GM12878 (cell line): ENCODE data around the gene KCNK17. TPM values are rescaled to one million over a fixed set of nuclear protein-coding genes. Genes with fewer than 3 reads are reported as not detected.

ENCODE experiments used
- ATAC-seq: fragments of 200-7000 bp; cut with Tn5 transposase; 3 replicates; pipeline ENCODE4 v1.9.1; 2020; ENCODE audit warnings: mild to moderate bottlenecking, moderate library complexity
- BruUV-seq: library from RNA; stranded (reverse); fragments of 400-500 nt; replicated peaks from 2 replicates; lab custom pipeline; 2021; lab: Mats Ljungman, UMichigan
- CTCF ChIA-PET: fragments of 300-600 bp; sonication (Branson Sonifier 250); formaldehyde crosslinking; extraction: SDS; loops from one replicate; lab custom pipeline; 2021; ENCODE audit warnings: inconsistent platforms; lab: Yijun Ruan, JAX
- POLR2A ChIA-PET: fragments of 350-600 bp; formaldehyde crosslinking; extraction: SDS; loops from one replicate; lab custom pipeline; 2021; ENCODE audit warnings: inconsistent platforms; lab: Charles Lee
- RAD21 ChIA-PET: fragments of 300-600 bp; sonication (Branson Sonifier 250); formaldehyde crosslinking; loops from one replicate; lab custom pipeline; 2023; ENCODE audit warnings: antibody characterized with exemption; ENCODE audit not compliant: unreplicated experiment; lab: Charles Lee
- SMC1A ChIA-PET: fragments of 300-600 bp; sonication (Branson Sonifier 250); formaldehyde crosslinking; loops from one replicate; lab custom pipeline; 2023; ENCODE audit not compliant: unreplicated experiment, uncharacterized antibody; lab: Charles Lee
- DNase-seq: peaks from one replicate; pipeline ENCODE4 v3.0.0-alpha.2; 2011; ENCODE audit warnings: low read depth, low spot score
- FAIRE-seq: peaks from 3 replicates; lab custom pipeline; 2011; peaks lifted over from hg19 to GRCh38; lab: Jason Lieb, UNC
- H2AFZ ChIP-seq: 2 replicates; pipeline ENCODE4 v1.6.0; 2011; ENCODE audit warnings: low read depth, low read length, control low read depth; ENCODE audit not compliant: control insufficient read depth
- H3K27ac ChIP-seq: 2 replicates; pipeline ENCODE4 v1.5.1; 2011; ENCODE audit warnings: control low read depth; ENCODE audit not compliant: control insufficient read depth, insufficient read depth
- H3K27me3 ChIP-seq, 2 experiments: replicated peaks in 1 of 2; 2 replicates each; pipeline versions ENCODE4 v1.6.0 to v1.6.1; 2011; ENCODE audit warnings: low read length in 1 of 2; ENCODE audit not compliant: control insufficient read depth in 2 of 2, insufficient read depth in 2 of 2
- H3K36me3 ChIP-seq, 2 experiments: 2 replicates each; pipeline ENCODE4 v1.5.1; 2011; ENCODE audit warnings: low read length in 1 of 2; ENCODE audit not compliant: control insufficient read depth in 2 of 2, insufficient read depth in 2 of 2
- H3K4me1 ChIP-seq: 2 replicates; pipeline ENCODE4 v1.6.1; 2011; ENCODE audit warnings: mild to moderate bottlenecking, low read length, moderate library complexity, mixed read lengths; ENCODE audit not compliant: control insufficient read depth, insufficient read depth
- H3K4me2 ChIP-seq: 2 replicates; pipeline ENCODE4 v1.6.0; 2011; ENCODE audit warnings: control low read depth; ENCODE audit not compliant: control insufficient read depth, insufficient read depth
- H3K4me3 ChIP-seq: fragments of 200-600 bp; sonication (generic); 2 replicates; pipeline ENCODE4 v1.5.1; 2016
- H3K79me2 ChIP-seq: 2 replicates; pipeline ENCODE4 v1.6.0; 2011; ENCODE audit warnings: low read length; ENCODE audit not compliant: control insufficient read depth, insufficient read depth
- H3K9ac ChIP-seq: 2 replicates; pipeline ENCODE4 v1.8.0; 2011; ENCODE audit warnings: low read length, control low read depth, mixed read lengths; ENCODE audit not compliant: control insufficient read depth, insufficient read depth
- H3K9me3 ChIP-seq: replicated peaks from 3 replicates; pipeline ENCODE4 v1.5.1; 2011; ENCODE audit warnings: mild to moderate bottlenecking, low read length; ENCODE audit not compliant: control insufficient read depth, insufficient read depth
- H4K20me1 ChIP-seq: 2 replicates; pipeline ENCODE4 v1.6.0; 2011; ENCODE audit not compliant: control insufficient read depth, insufficient read depth
- BACH1 ChIP-seq: fragments of 450-650 bp; IDR thresholded peaks from 2 replicates; pipeline ENCODE4 v1.6.1; 2017; ENCODE audit warnings: mild to moderate bottlenecking, borderline replicate concordance
- CHD2 ChIP-seq: IDR thresholded peaks from 2 replicates; pipeline ENCODE4 v1.6.1; 2011; ENCODE audit warnings: low read depth, low read length, improper control_type of control experiment, borderline replicate concordance
- DPF2 ChIP-seq: fragments of 450-650 bp; IDR thresholded peaks from 2 replicates; pipeline ENCODE4 v1.6.1; 2017; ENCODE audit warnings: mild to moderate bottlenecking
- MTA2 ChIP-seq: fragments of 450-650 bp; IDR thresholded peaks from 2 replicates; pipeline ENCODE4 v1.6.1; 2016; ENCODE audit warnings: low read depth, mild to moderate bottlenecking, moderate library complexity
- NR2C2 ChIP-seq: IDR thresholded peaks from 2 replicates; pipeline ENCODE4 v1.6.1; 2011; ENCODE audit warnings: borderline replicate concordance, low read depth; ENCODE audit not compliant: control insufficient read depth, insufficient read length
- NRF1 ChIP-seq: conservative IDR thresholded peaks from 2 replicates; pipeline ENCODE4 v1.6.1; 2011; ENCODE audit warnings: mild to moderate bottlenecking, low read depth, low read length, improper control_type of control experiment
- RAD51 ChIP-seq: fragments of 450-650 bp; IDR thresholded peaks from 2 replicates; pipeline ENCODE4 v1.6.1; 2016; ENCODE audit warnings: moderate library complexity, mild to moderate bottlenecking, inconsistent platforms
- RFX5 ChIP-seq: IDR thresholded peaks from 2 replicates; pipeline ENCODE4 v1.6.1; 2011; ENCODE audit warnings: low read depth, low read length, improper control_type of control experiment
- SREBF1 ChIP-seq: IDR thresholded peaks from 2 replicates; pipeline ENCODE4 v1.6.1; 2012; ENCODE audit warnings: mild to moderate bottlenecking, low read length
- STAT1 ChIP-seq: fragments of 450-650 bp; conservative IDR thresholded peaks from 2 replicates; pipeline ENCODE4 v1.6.1; 2014; ENCODE audit warnings: antibody characterized with exemption, mild to moderate bottlenecking
- STAT3 ChIP-seq: IDR thresholded peaks from 2 replicates; pipeline ENCODE4 v1.6.1; 2011; ENCODE audit warnings: low read depth, low read length, improper control_type of control experiment
- YY1 ChIP-seq: IDR thresholded peaks from 2 replicates; pipeline ENCODE4 v1.6.1; 2011; ENCODE audit warnings: low read depth, mild to moderate bottlenecking, low read length
- WGBS: methylation state at CpG from one replicate; pipeline ENCODE4 v1.1.6; 2016; ENCODE audit warnings: low lambda C conversion rate; ENCODE audit not compliant: insufficient replicate concordance, insufficient coverage; ENCODE audit errors: missing lambda C conversion rate; 5-methylcytosine and 5-hydroxymethylcytosine counted together
- in situ Hi-C: fragments of 300-500 bp; cut with MboI; formaldehyde crosslinking; loops from 9 replicates; pipeline ENCODE4 v1.14.3; 2018; ENCODE audit warnings: mixed read lengths
- intact Hi-C: fragments of 100-400 bp; cut with micrococcal nuclease; formaldehyde crosslinking; loops from one replicate; pipeline ENCODE4 v1.14.2; 2022; ENCODE audit not compliant: unreplicated experiment
- polyA plus RNA-seq, 11 experiments: library from polyadenylated mRNA; depleted of rRNA in 4 of 11; unstranded in 6 of 11; stranded (reverse) in 5 of 11; fragments of >200 nt; fragmentation: Nextera tagmentation in 4 of 11; fragmentation: Illumina TruSeq in 1 of 11; extraction: Ambion mirVana in 4 of 11; extraction: Trizol in 1 of 11; gene quantifications; 1 replicate in 1 of 11; 2 replicates in 10 of 11; pipeline versions ENCODE4 v1.2.1 to v1.2.3, GENCODE V29; 2011 to 2016; ENCODE audit warnings: inconsistent platforms in 2 of 11, missing spikeins in 2 of 11, low read depth in 1 of 11
- total RNA-seq, 4 experiments: library from RNA; depleted of rRNA in 3 of 4; stranded (reverse); fragments of >200 nt in 3 of 4; fragmentation: Illumina TruSeq in 1 of 4; extraction: Trizol in 1 of 4; gene quantifications; 2 replicates each; pipeline versions ENCODE4 v1.2.1 to v1.2.3, GENCODE V29; 2013 to 2021
- TF ChIP-seq, protein P1 (sequence below): fragments of 450-650 bp; formaldehyde crosslinking; IDR thresholded peaks from 2 replicates; pipeline ENCODE4 v1.4.0; 2022; ENCODE audit warnings: mild to moderate bottlenecking, moderate library complexity
- TF ChIP-seq, protein P2 (sequence below): IDR thresholded peaks from 2 replicates; pipeline ENCODE4 v1.6.1; 2012; ENCODE audit warnings: low read depth, low read length, improper control_type of control experiment
- TF ChIP-seq, protein P3 (sequence below): IDR thresholded peaks from 2 replicates; pipeline ENCODE4 v1.6.1; 2012; ENCODE audit warnings: mild to moderate bottlenecking, low read depth, low read length
- TF ChIP-seq, protein P4 (sequence below): fragments of 450-650 bp; IDR thresholded peaks from 2 replicates; pipeline ENCODE4 v1.6.1; 2017; ENCODE audit warnings: mild to moderate bottlenecking, low read depth, inconsistent platforms; ENCODE audit not compliant: poor library complexity, severe bottlenecking

KCNK17 gene
- total and polyA plus RNA-seq, 10 of the 15 experiments (the other 5 are each of a cell fraction or from before 2014, with no cell fraction given), result not detected

DNA sequence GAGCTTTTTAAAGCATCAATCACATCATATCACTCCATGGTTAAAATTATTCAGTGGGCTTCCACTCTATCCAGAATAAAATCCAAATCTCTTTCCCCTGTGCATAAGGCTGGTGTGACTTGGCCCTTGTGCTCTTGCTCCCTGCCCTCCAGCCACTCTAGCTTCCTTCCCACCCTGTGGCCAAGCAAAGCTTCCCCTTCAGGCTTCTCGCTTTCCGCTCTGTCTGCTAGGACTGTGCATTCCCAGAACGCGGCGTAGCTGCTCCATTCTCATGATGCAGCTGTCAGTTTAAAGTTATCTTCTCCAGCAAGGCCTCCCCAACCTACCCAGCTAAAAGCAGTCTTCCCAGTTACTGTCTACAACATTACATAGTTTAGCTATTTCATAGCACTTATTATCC is 27.7 kb upstream of the KCNK17 start:
- Histone ChIP-seq H3K4me2 (no peak overlapping the region), H3K9me3 (no peaks in the 10 kb centered on the region; the same call in 2 of the 3 replicates), H4K20me1 (no peaks in the 10 kb centered on the region), H3K27ac (no peak overlapping the region), H3K4me3 (no peak overlapping the region), H3K36me3 (no peaks in the 10 kb centered on the region)
- no peak for FAIRE-seq
- SMC1A ChIA-PET, result no interaction called here
- CTCF ChIA-PET, result interaction anchor here (1.1 to 1.4 kb wide), 2 partner anchors 20 to 39 kb away, joined by 3 read pairs; no protein-coding TSS in a partner anchor
- RAD21 ChIA-PET, result interaction anchor here (0.6 kb wide), 1 partner anchor 1970 kb away, joined by 3 read pairs; no protein-coding TSS in a partner anchor
- 97% methylated on average over 5 of the region's 5 CpGs for WGBS
- intact Hi-C loops, result loop anchor here (10.0 kb wide), 1 partner anchor 963 kb away; no protein-coding TSS in a partner anchor
- TF ChIP-seq NR2C2 (no peak), RFX5 (no peak), MTA2 (no peak), BACH1 (no peak), NRF1 (no peak), DPF2 (no peak), STAT1 (no peak), YY1 (no peak), RAD51 (no peak), CHD2 (no peak), SREBF1 (no peak), STAT3 (no peak)
- TF ChIP-seq, protein P1, sequence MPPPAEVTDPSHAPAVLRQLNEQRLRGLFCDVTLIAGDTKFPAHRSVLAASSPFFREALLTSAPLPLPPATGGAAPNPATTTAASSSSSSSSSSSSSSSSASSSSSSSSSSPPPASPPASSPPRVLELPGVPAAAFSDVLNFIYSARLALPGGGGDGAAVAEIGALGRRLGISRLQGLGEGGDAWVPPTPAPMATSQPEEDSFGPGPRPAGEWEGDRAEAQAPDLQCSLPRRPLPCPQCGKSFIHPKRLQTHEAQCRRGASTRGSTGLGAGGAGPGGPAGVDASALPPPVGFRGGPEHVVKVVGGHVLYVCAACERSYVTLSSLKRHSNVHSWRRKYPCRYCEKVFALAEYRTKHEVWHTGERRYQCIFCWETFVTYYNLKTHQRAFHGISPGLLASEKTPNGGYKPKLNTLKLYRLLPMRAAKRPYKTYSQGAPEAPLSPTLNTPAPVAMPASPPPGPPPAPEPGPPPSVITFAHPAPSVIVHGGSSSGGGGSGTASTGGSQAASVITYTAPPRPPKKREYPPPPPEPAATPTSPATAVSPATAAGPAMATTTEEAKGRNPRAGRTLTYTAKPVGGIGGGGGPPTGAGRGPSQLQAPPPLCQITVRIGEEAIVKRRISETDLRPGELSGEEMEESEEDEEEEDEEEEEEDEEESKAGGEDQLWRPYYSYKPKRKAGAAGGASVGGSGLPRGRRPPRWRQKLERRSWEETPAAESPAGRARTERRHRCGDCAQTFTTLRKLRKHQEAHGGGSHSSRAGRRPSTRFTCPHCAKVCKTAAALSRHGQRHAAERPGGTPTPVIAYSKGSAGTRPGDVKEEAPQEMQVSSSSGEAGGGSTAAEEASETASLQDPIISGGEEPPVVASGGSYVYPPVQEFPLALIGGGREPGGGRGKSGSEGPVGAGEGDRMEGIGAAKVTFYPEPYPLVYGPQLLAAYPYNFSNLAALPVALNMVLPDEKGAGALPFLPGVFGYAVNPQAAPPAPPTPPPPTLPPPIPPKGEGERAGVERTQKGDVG (CRISPR knock-in tag), result no peak
- TF ChIP-seq, protein P2, sequence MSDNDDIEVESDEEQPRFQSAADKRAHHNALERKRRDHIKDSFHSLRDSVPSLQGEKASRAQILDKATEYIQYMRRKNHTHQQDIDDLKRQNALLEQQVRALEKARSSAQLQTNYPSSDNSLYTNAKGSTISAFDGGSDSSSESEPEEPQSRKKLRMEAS, result no peak
- TF ChIP-seq, protein P3, sequence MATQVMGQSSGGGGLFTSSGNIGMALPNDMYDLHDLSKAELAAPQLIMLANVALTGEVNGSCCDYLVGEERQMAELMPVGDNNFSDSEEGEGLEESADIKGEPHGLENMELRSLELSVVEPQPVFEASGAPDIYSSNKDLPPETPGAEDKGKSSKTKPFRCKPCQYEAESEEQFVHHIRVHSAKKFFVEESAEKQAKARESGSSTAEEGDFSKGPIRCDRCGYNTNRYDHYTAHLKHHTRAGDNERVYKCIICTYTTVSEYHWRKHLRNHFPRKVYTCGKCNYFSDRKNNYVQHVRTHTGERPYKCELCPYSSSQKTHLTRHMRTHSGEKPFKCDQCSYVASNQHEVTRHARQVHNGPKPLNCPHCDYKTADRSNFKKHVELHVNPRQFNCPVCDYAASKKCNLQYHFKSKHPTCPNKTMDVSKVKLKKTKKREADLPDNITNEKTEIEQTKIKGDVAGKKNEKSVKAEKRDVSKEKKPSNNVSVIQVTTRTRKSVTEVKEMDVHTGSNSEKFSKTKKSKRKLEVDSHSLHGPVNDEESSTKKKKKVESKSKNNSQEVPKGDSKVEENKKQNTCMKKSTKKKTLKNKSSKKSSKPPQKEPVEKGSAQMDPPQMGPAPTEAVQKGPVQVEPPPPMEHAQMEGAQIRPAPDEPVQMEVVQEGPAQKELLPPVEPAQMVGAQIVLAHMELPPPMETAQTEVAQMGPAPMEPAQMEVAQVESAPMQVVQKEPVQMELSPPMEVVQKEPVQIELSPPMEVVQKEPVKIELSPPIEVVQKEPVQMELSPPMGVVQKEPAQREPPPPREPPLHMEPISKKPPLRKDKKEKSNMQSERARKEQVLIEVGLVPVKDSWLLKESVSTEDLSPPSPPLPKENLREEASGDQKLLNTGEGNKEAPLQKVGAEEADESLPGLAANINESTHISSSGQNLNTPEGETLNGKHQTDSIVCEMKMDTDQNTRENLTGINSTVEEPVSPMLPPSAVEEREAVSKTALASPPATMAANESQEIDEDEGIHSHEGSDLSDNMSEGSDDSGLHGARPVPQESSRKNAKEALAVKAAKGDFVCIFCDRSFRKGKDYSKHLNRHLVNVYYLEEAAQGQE, result no peak
- TF ChIP-seq, protein P4, sequence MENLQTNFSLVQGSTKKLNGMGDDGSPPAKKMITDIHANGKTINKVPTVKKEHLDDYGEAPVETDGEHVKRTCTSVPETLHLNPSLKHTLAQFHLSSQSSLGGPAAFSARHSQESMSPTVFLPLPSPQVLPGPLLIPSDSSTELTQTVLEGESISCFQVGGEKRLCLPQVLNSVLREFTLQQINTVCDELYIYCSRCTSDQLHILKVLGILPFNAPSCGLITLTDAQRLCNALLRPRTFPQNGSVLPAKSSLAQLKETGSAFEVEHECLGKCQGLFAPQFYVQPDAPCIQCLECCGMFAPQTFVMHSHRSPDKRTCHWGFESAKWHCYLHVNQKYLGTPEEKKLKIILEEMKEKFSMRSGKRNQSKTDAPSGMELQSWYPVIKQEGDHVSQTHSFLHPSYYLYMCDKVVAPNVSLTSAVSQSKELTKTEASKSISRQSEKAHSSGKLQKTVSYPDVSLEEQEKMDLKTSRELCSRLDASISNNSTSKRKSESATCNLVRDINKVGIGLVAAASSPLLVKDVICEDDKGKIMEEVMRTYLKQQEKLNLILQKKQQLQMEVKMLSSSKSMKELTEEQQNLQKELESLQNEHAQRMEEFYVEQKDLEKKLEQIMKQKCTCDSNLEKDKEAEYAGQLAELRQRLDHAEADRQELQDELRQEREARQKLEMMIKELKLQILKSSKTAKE, result no peak
- TF ChIP-seq, all 136 proteins: peak for 0
- in situ Hi-C loops, result no loop called here
- Histone ChIP-seq H3K4me1 (peaks cover 7% of the 10 kb centered on the region), H3K27me3 (no peaks in the 10 kb centered on the region), H3K9ac (no peak overlapping the region), H2AFZ (no peak overlapping the region), H3K79me2 (no peaks in the 10 kb centered on the region)
- POLR2A ChIA-PET, result no interaction called here
- ATAC-seq (no peak), DNase-seq (no peak)
- BruUV-seq, result no TSS peak
